WTC11 (cell line): Measurements from ENCODE around the gene KCNV2. TPM values are rescaled to one million over a fixed set of nuclear protein-coding genes. Genes with fewer than 3 reads are reported as not detected.

ENCODE experiments used
- ATAC-seq: fragments of 200-7000 bp; cut with Tn5 transposase; 2 replicates; pipeline ENCODE4 v1.10.0; 2021; ENCODE audit warnings: mild to moderate bottlenecking, moderate library complexity
- CTCF ChIA-PET: fragments of 300-600 bp; sonication (Branson Sonifier 250); formaldehyde crosslinking; loops from one replicate; lab custom pipeline; 2021; ENCODE audit warnings: antibody characterized with exemption; lab: Charles Lee
- POLR2A ChIA-PET: fragments of 350-600 bp; sonication (Branson Sonifier 250); formaldehyde crosslinking; loops from one replicate; lab custom pipeline; 2021; ENCODE audit warnings: antibody characterized with exemption; lab: Charles Lee
- DNase-seq: peaks from one replicate; pipeline ENCODE4 v3.0.0; 2021; ENCODE audit warnings: low spot score
- H3K27ac Mint-ChIP-seq: 2 replicates; pipeline ENCODE4 v1.8.0; 2021; ENCODE audit warnings: mixed read lengths
- H3K27me3 Mint-ChIP-seq: 2 replicates; pipeline ENCODE4 v1.8.0; 2021; ENCODE audit warnings: low read depth, mild to moderate bottlenecking, moderate library complexity, mixed read lengths
- H3K36me3 Mint-ChIP-seq: 2 replicates; pipeline ENCODE4 v1.8.0; 2021; ENCODE audit warnings: mixed read lengths
- H3K4me1 Mint-ChIP-seq: 2 replicates; pipeline ENCODE4 v1.8.0; 2022; ENCODE audit warnings: mixed read lengths
- H3K4me3 Mint-ChIP-seq: 2 replicates; pipeline ENCODE4 v1.8.0; 2021; ENCODE audit warnings: mild to moderate bottlenecking, moderate library complexity, mixed read lengths
- H3K9me3 Mint-ChIP-seq: 2 replicates; pipeline ENCODE4 v1.8.0; 2021; ENCODE audit warnings: mixed read lengths
- AFF4 ChIP-seq: sonication (generic); formaldehyde crosslinking; IDR thresholded peaks from 2 replicates; pipeline ENCODE4 v1.8.1; 2023; ENCODE audit warnings: mild to moderate bottlenecking, missing genetic modification reagents, borderline replicate concordance
- ARID4B ChIP-seq: sonication (generic); formaldehyde crosslinking; IDR thresholded peaks from 2 replicates; pipeline ENCODE4 v1.8.0; 2023; ENCODE audit warnings: missing genetic modification reagents, mild to moderate bottlenecking, borderline replicate concordance
- ATF1 ChIP-seq: sonication (generic); formaldehyde crosslinking; IDR thresholded peaks from 2 replicates; pipeline ENCODE4 v1.8.1; 2023; ENCODE audit warnings: mild to moderate bottlenecking, moderate library complexity, missing genetic modification reagents
- CREM ChIP-seq: sonication (generic); formaldehyde crosslinking; IDR thresholded peaks from 2 replicates; pipeline ENCODE4 v1.8.1; 2022; ENCODE audit warnings: mild to moderate bottlenecking, missing genetic modification reagents, moderate library complexity
- FOXP4 ChIP-seq: sonication (generic); formaldehyde crosslinking; IDR thresholded peaks from 2 replicates; pipeline ENCODE4 v1.8.0; 2022; ENCODE audit warnings: mild to moderate bottlenecking, missing genetic modification reagents
- IRF1 ChIP-seq: sonication (generic); formaldehyde crosslinking; IDR thresholded peaks from 2 replicates; pipeline ENCODE4 v1.8.0; 2023; ENCODE audit warnings: missing genetic modification reagents
- IRF2 ChIP-seq: sonication (generic); formaldehyde crosslinking; IDR thresholded peaks from 2 replicates; pipeline ENCODE4 v1.8.0; 2022; ENCODE audit warnings: low read depth, missing genetic modification reagents, borderline replicate concordance
- NFYB ChIP-seq: sonication (generic); formaldehyde crosslinking; conservative IDR thresholded peaks from 2 replicates; pipeline ENCODE4 v1.8.0; 2022; ENCODE audit warnings: low read depth, missing genetic modification reagents
- PRDM15 ChIP-seq: sonication (generic); formaldehyde crosslinking; IDR thresholded peaks from 2 replicates; pipeline ENCODE4 v1.8.0; 2022; ENCODE audit warnings: missing genetic modification reagents
- RORB ChIP-seq: fragments of 250-450 bp; sonication (Bioruptor Pico); IDR thresholded peaks from 2 replicates; pipeline ENCODE4 v1.9.0; 2021; ENCODE audit warnings: mild to moderate bottlenecking
- USF2 ChIP-seq: sonication (generic); formaldehyde crosslinking; IDR thresholded peaks from 2 replicates; pipeline ENCODE4 v1.8.1; 2023; ENCODE audit warnings: mild to moderate bottlenecking, missing genetic modification reagents, moderate library complexity
- ZMAT4 ChIP-seq: fragments of 250-450 bp; sonication (Bioruptor Pico); IDR thresholded peaks from 2 replicates; pipeline ENCODE4 v1.9.0; 2021; ENCODE audit warnings: mild to moderate bottlenecking
- total RNA-seq: library from RNA; stranded (reverse); gene quantifications from 3 replicates; pipeline ENCODE4 v1.2.3, GENCODE V29; 2021

Gene KCNV2
- total RNA-seq, 1 experiment from 2014 or later: not detected

- no peak for TF ChIP-seq IRF1
Measured at GRCh38 chr9:2693056-2693455, 24.3 kb upstream of the KCNV2 start (continued).

GRCh38 chr9:2697492-2697891 lies 19.8 kb upstream of the KCNV2 start:
- Mint-ChIP-seq H3K36me3 (no peaks in the 10 kb centered on the region), H3K4me1 (peaks cover 29% of the 10 kb centered on the region), H3K27me3 (no peaks in the 10 kb centered on the region), H3K27ac (no peak overlapping the region), H3K4me3 (no peak overlapping the region), H3K9me3 (no peaks in the 10 kb centered on the region; the same call in 1 of the 2 replicates)
- no peak for ATAC-seq
- TF ChIP-seq NFYB (CRISPR knock-in tag): no peak
- no peak for TF ChIP-seq CREM (CRISPR knock-in tag)
- no peak for TF ChIP-seq FOXP4 (CRISPR knock-in tag)
- DNase-seq: no peak
- ChIA-PET CTCF (no interaction called here), POLR2A (no interaction called here)

- Mint-ChIP-seq H3K27ac (peak overlapping the region; percentile 96), H3K27me3 (no peaks in the 10 kb centered on the region), H3K9me3 (no peaks in the 10 kb centered on the region; the same call in 1 of the 2 replicates), H3K36me3 (no peaks in the 10 kb centered on the region), H3K4me3 (peak overlapping the region; percentile 50; the same call in 1 of the 2 replicates), H3K4me1 (peaks cover 29% of the 10 kb centered on the region)
- TF ChIP-seq PRDM15 (CRISPR knock-in tag): no peak
- no peak for TF ChIP-seq ZMAT4 (CRISPR knock-in tag)
- no peak for TF ChIP-seq ARID4B (CRISPR knock-in tag)
- no peak for TF ChIP-seq RORB
- TF ChIP-seq USF2: no peak
- no peak for TF ChIP-seq ATF1 (CRISPR knock-in tag)
- TF ChIP-seq AFF4 (CRISPR knock-in tag): no peak
- TF ChIP-seq IRF2 (CRISPR knock-in tag): no peak
- ATAC-seq (no peak), DNase-seq (no peak)
- ChIA-PET POLR2A (no interaction called here), CTCF (interaction anchor here (1.0 to 1.5 kb wide), 2 partner anchors 28 kb away, joined by 3 to 5 read pairs; no protein-coding TSS in a partner anchor)
Measured at GRCh38 chr9:2700398-2700797, 16.9 kb upstream of the KCNV2 start.
